H1 (cell line): Measurements from ENCODE around the gene ANKS1B. TPM values are rescaled to one million over a fixed set of nuclear protein-coding genes. Genes with fewer than 3 reads are reported as not detected.

Source experiments
- CBX8 ChIP-seq: fragments of 300-800, 300-1000 bp; sonication (generic); IDR thresholded peaks from 2 replicates; pipeline ENCODE4 v1.7.1; 2016; ENCODE audit warnings: low read depth, low read length, borderline replicate concordance
- CEBPB ChIP-seq: IDR thresholded peaks from 2 replicates; pipeline ENCODE4 v1.6.1; 2012; ENCODE audit warnings: low read depth, low read length
- EP300 ChIP-seq, 2 experiments: IDR thresholded peaks; 1 replicate in 1 of 2; 2 replicates in 1 of 2; pipeline ENCODE4 v1.6.1; 2011 to 2012; ENCODE audit warnings: low read depth in 2 of 2, low read length in 2 of 2, mild to moderate bottlenecking in 2 of 2, borderline replicate concordance in 1 of 2, inconsistent platforms in 1 of 2, moderate library complexity in 1 of 2
- RBBP5 ChIP-seq: IDR thresholded peaks from 2 replicates; pipeline ENCODE4 v1.7.1; 2012; ENCODE audit warnings: low read depth, mild to moderate bottlenecking, inconsistent platforms, low read length, moderate library complexity, borderline replicate concordance
- SP2 ChIP-seq: IDR thresholded peaks from 2 replicates; pipeline ENCODE4 v1.6.1; 2012; ENCODE audit warnings: mild to moderate bottlenecking, low read length, inconsistent platforms
- polyA plus RNA-seq, 7 experiments: library from polyadenylated mRNA; depleted of rRNA in 3 of 7; stranded (reverse) in 5 of 7; unstranded in 2 of 7; fragments of >200 nt in 5 of 7; fragments of 200-250 nt in 2 of 7; gene quantifications; 1 replicate in 5 of 7; 2 replicates in 1 of 7; 4 replicates in 1 of 7; pipeline versions ENCODE4 v1.2.1 to v1.2.3, GENCODE V29; 2011 to 2013; ENCODE audit warnings: missing spikeins in 2 of 7, mixed read lengths in 2 of 7
- total RNA-seq: library from RNA; stranded (reverse); fragmentation: NEBNext Ultra II Directional; extraction: Animal tissue kit (Norgen Biotek cat#: 25700); gene quantifications from 2 replicates; pipeline ENCODE4 v1.2.1, GENCODE V29; 2021
- TF ChIP-seq, protein P1 (sequence below): IDR thresholded peaks from 2 replicates; pipeline ENCODE4 v1.6.1; 2012; ENCODE audit warnings: low read length, inconsistent platforms
- TF ChIP-seq, protein P2 (sequence below): IDR thresholded peaks from 2 replicates; pipeline ENCODE4 v1.6.1; 2012; ENCODE audit warnings: inconsistent platforms

ANKS1B gene
- total and polyA plus RNA-seq, 2 of the 8 experiments (the other 6 are each of a cell fraction or from before 2014, with no cell fraction given), result 2.7 to 6.1 TPM

DNA sequence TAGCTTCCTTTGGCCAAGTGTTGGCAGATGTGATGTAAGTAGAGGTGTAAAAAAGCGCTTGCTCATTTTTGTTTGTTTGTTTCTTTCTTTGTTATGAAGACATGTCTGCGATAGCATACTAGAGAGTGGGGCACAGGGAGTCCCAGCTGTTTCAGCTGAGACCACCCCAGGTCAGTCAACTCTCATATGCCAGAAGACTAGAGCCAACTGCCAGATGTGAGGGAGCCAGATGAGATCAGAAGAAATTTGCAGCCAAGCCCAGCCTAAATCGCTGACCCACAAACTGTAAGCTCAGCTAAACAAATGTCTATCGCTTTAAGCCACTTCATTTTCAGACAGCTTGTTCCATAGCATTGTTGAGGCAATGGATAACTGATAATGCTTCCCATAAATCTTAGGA is 942.5 kb downstream of the ANKS1B start (continued):
- TF ChIP-seq, protein P1, sequence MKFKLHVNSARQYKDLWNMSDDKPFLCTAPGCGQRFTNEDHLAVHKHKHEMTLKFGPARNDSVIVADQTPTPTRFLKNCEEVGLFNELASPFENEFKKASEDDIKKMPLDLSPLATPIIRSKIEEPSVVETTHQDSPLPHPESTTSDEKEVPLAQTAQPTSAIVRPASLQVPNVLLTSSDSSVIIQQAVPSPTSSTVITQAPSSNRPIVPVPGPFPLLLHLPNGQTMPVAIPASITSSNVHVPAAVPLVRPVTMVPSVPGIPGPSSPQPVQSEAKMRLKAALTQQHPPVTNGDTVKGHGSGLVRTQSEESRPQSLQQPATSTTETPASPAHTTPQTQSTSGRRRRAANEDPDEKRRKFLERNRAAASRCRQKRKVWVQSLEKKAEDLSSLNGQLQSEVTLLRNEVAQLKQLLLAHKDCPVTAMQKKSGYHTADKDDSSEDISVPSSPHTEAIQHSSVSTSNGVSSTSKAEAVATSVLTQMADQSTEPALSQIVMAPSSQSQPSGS, result no peak
- TF ChIP-seq, protein P2, sequence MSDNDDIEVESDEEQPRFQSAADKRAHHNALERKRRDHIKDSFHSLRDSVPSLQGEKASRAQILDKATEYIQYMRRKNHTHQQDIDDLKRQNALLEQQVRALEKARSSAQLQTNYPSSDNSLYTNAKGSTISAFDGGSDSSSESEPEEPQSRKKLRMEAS, result no peak
- TF ChIP-seq EP300 (IDR thresholded peaks at IDR 0.05; ENCODE audit: borderline replicate concordance in 1 of 2, low read depth in 2 of 2, low read length in 2 of 2) (no peak), SP2 (no peak), RBBP5 (no peak), CEBPB (no peak), CBX8 (no peak)
